Middle frontal gyrus (tissue), 1 donor: Measurements from ENCODE around the gene S100A5.

Experiments
- DNase-seq: peaks from one replicate; pipeline ENCODE4 v3.0.0-alpha.2; 2015; ENCODE audit warnings: low spot score; ENCODE audit errors: extremely low spot score

S100A5 gene

GRCh38 chr1:153547560-153548551, 7.1 kb upstream of the S100A5 start:
- DNase-seq = no peak

GRCh38 chr1:153546796-153547559, 6.2 kb upstream of the S100A5 start:
- DNase-seq = no peak

GRCh38 chr1:153546371-153546770, 5.6 kb upstream of the S100A5 start:
- DNase-seq = no peak

DNA sequence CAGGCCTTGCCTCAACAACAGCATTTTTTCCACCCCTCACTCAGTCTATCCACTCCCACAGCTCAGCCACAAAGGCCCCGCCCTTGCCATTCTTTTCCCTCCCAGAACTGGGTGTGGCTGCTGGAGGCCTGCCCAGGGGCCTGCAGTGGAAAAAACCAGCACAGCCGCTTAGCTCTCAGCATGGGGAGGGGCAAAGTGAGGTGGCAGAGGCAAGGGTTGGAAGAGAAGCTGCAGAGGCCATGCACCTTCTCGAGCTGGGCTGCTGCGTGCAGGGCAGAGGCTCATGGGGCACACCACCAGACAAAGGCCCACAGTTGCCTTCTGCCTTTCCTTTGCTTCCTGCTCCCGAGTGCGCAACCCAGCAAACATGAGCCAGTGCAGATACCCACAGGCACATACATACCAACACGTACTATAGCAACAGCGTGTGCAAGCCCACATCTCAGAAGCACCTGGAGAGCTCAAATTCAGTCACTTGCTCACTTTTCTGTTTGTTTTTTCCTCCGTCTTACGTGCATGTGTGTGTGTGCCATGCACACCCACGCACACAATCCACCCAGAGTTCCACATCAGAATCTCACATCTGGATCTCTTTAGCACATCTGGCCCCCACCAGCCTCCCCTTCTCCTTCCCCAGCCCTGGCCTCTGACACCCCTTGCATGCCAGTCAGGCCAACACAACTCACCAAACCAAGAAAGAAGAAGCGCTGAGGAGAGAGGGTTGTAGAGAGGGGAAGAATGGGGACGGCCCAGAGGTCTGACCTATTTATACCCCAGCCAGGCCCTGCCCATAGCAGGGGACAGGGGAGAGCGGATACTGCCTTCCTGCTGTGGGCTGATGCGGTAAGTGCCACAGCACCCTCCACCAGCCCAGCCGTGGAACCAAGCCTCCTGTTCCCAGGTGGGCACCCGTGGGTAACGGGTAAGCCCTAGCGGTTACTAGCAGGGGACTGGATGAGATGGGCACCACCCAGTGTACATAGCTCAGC, 4.6 kb upstream of the S100A5 start, which contains the start of gene S100A4:
TSS of gene S100A4 (minus strand) at position 740 of the 989 bp plus-strand sequence. CDS start 1,012 bp downstream, outside the sequence.
- no peak for DNase-seq

GRCh38 chr1:153544453-153545066, 3.8 kb upstream of the S100A5 start:
- no peak for DNase-seq

DNA sequence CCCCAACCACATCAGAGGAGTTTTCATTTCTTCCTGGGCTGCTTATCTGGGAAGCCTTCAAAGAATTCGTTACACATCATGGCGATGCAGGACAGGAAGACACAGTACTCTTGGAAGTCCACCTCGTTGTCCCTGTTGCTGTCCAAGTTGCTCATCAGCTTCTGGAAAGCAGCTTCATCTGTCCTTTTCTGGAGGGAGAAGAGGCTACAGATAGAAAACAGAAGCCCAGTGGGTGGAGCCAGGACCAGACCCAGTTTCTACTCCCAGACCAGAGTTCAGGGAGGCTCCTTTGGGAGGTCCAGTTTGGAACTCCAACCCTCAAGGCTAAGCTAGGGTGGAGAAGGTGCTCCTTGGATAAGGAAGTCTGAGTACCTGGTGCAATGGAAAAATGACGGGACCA, 3.0 kb upstream of the S100A5 start:
- DNase-seq = no peak

DNA sequence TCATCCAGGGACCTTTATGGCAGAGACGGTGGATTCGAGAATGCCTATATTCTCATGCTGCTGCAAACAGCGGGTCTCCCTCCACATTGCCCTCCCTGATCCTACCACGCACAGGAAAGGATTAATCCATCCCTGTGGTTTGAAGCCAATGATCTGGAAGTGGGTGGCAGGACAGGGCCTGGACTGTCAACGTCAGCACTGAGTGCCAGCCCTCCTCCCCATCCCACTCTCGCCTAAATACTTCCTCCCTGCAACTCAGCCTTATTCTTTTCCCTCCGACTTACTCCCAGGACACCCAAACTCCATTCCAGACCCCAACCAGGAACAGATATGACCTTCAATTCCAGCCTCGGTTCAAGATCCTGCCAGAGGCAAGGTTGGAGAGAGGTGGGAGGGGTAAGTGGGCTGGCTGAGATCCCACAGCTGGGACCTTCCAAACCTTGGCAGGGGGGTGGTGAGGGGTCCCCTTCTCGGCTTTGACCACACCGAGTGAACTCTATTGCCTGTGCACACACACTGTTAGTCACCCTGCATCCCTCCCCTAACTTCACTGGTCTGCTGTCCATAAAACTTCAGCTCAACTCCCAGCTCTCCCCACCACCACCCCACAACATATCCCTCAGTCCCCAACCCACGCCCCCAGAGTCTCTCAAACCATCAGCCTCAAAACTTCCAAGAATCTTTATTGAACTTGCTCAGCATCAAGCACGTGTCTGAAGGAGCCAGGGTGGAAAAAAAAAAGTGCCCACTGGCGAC, 2.4 kb upstream of the S100A5 start:
- DNase-seq = no peak

DNA sequence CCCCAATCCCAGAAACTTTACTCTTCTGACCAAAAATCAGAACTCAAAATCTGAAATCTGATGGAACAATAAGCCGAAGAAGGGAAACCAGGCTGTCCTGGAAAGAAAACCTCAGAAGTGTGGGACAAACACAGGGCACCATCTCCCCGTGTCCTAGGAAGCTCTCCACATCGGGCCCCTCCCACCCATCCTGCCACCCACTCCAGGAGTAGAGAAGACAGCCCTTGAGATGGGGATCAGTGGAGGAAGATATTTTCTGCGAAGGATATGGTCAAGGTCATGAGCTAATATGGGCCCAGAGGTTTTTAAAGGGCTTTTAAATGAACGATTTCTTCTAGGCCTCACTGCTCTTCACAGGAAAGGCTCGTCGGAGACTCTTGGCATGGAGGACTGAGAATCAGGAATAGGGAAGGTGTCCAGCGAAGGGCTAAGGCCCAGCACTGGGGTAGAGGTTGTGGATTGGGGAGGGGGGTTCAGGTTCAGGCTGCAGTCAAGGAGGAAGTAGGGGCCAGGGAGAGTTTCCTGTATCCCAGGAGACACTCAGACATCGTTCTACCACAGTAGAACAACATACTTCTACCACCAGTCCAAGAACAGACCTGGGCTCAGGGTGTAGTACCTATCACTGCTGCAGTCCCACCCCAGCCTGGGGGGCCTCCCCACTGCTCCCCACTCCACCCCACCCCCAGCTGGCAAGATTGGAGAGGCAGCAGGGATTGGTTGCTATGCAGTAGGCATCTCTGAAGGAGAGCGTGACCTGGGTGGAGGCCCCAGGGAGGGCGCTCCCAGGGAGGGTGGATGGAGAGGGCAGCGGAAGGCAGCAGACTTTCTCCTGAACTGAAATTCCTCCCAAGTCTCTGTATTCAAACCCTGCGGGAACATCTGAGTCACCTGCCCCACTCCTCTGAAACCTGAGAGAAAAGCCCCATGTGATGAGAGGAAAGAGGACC, 1.2 kb upstream of the S100A5 start:
- no peak for DNase-seq

DNA sequence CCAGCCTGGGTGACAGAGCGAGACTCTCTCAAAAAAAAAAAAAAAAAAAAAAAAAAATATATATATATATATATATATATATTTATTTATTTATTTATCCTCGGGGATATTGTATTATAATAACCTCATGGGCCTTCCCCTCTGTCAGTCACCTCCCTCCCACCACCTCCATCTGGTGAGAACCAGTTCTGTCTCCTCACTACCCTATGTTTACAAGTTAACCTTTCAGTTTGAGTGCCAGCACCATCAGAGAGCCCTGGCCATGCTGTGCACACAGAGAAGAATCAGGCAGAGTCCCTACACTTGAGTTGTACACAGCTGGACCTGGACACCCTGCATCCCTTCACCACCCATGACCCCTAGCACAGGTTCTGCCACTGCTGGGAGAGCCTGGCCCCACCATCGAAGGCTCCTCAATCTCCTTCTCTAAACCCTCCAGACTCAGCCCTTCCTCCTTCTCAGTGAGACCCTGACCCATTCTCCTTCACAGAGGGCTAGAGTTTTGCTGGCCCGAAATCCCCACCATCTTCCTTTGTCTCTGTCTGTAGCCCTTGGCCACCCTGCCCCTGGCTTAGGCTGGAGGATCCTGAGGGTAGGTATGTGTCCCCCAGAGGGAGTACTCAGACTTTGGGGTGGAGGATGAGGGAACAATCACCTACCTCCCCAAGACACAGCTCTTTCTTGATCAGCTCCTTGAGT, 1.2 kb downstream of the S100A5 start:
- no peak for DNase-seq

DNA sequence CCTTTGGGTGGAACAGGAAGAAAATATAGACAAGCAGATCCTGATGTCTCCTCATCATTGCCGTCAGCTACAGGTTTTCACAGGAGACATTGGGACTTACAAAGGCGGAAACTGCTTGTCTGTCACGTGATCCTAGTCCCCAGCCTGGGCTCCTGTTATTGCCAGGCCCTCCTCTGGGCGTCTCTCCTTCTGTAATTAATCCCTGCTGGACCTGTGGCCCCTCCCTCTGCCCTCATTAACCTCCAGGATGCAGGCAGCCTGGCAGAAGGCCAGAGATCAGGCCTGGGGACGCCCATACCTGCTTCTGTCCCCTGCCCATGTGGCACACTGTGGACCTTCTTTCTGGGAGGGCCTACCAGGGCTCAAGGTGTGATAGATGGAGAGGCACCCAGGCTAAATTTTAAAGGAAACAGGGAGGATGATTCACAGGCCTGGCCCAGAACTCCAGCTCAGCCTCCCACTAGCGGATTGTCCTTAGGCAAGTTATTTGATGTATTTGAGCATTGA, 2.4 kb downstream of the S100A5 start:
- DNase-seq = no peak

- DNase-seq = no peak
Measured at GRCh38 chr1:153537376-153537730, 3.4 kb downstream of the S100A5 start.

DNA sequence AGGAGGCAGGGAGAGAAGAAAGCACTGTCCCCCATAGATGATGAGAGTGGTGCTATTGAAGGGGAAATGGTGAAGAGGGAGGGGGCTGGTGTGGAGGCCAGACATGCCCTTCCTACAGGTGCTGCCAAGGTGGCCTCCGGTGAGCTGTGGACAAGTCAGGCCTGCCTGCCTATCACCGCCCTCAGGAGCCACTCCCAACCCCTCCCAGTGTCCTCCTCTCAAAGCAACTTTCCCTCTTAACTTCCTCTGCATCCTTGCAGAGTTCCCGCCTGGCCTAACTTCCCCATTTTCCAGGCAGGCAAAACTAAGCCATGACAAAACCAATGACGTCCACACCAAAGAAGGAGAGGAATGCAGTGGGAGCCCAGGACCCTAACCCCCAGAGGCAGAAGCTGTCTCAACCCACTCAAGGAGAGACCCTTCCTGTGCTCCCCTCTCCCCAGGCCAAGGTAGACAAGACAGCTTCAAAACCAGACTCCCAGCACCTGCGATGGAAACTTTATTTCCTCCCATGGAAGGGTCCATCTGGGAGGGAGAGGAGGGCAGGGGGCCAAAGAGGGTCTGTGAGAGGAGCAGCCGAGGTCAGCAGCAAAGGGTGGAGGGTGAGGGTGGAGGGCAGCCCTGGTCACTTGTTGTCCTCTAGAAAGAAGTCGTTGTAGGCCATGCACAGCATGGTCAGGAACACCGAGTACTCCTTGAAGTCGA, 3.9 kb downstream of the S100A5 start:
- no peak for DNase-seq

- DNase-seq = peak; percentile 22
Measured at GRCh38 chr1:153536012-153536670, 4.6 kb downstream of the S100A5 start.

GRCh38 chr1:153535242-153536011, 5.3 kb downstream of the S100A5 start, which contains the start of gene S100A6:
Gene S100A6 (minus strand): TSS chr1:153535991. CDS start chr1:153535339, 652 bp downstream.
- no peak for DNase-seq

- DNase-seq = no peak
Measured at GRCh38 chr1:153534925-153535241, 5.9 kb downstream of the S100A5 start.
